GM10266 (cell line): ENCODE data around the gene DHRSX.

ENCODE experiments used
- DNase-seq: peaks from one replicate; pipeline ENCODE4 v3.0.0; 2012; ENCODE audit errors: extremely low spot score
- CTCF ChIP-seq: IDR thresholded peaks from 2 replicates; pipeline ENCODE4 v1.5.1; 2012; ENCODE audit warnings: mild to moderate bottlenecking, low read depth; ENCODE audit not compliant: control insufficient read depth, insufficient read depth; ENCODE audit errors: missing control alignments

Gene DHRSX

GRCh38 chrX:2408856-2409255 lies 91.9 kb downstream of the DHRSX start:
- TF ChIP-seq CTCF, result no peak
- DNase-seq, result no peak

- TF ChIP-seq CTCF, result no peak
- DNase-seq, result no peak
Observed at GRCh38 chrX:2406891-2407518, 93.8 kb downstream of the DHRSX start.

- DNase-seq, result no peak
- TF ChIP-seq CTCF, result no peak
Observed at GRCh38 chrX:2404776-2405175, 96.0 kb downstream of the DHRSX start.

GRCh38 chrX:2402361-2402690 lies 98.5 kb downstream of the DHRSX start:
- no peak for TF ChIP-seq CTCF
- DNase-seq, result no peak

GRCh38 chrX:2401590-2402360 lies 99.0 kb downstream of the DHRSX start:
- no peak for TF ChIP-seq CTCF
- no peak for DNase-seq

GRCh38 chrX:2401201-2401589 lies 99.6 kb downstream of the DHRSX start:
- TF ChIP-seq CTCF, result no peak
- DNase-seq, result no peak

- no peak for DNase-seq
- TF ChIP-seq CTCF, result no peak
Observed at GRCh38 chrX:2398064-2398656, 102.6 kb downstream of the DHRSX start.
